Motor neuron (in vitro differentiated cells): Measurements from ENCODE around the gene BANF2. TPM values are rescaled to one million over a fixed set of nuclear protein-coding genes. Genes with fewer than 3 reads are reported as not detected.

Experiments
- ATAC-seq, 8 experiments: fragments of 200-7000 bp; cut with Tn5 transposase; replicated peaks in 6 of 8; 2 replicates each; pipeline ENCODE4 v1.8.0; 2021; ENCODE audit warnings: mild to moderate bottlenecking in 8 of 8, moderate library complexity in 8 of 8
- H3K27ac ChIP-seq, 2 donors: fragments of 250-450 bp; sonication (Bioruptor Pico); 2 replicates each; pipeline ENCODE4 v1.9.0; 2021; ENCODE audit warnings: antibody characterized with exemption in 2 of 2, mild to moderate bottlenecking in 2 of 2, moderate library complexity in 1 of 2
- H3K4me1 ChIP-seq, 2 donors: fragments of 250-450 bp; sonication (Bioruptor Pico); replicated peaks in 1 of 2; 2 replicates each; pipeline ENCODE4 v1.6.1; 2021; ENCODE audit warnings: antibody characterized with exemption in 2 of 2, mild to moderate bottlenecking in 2 of 2, moderate library complexity in 1 of 2
- H3K4me3 ChIP-seq, 5 donors: fragments of 250-450 bp; sonication (Bioruptor Pico); 2 replicates each; pipeline ENCODE4 v1.9.0; 2021; ENCODE audit warnings: antibody characterized with exemption in 5 of 5, mild to moderate bottlenecking in 5 of 5, moderate library complexity in 4 of 5
- WGBS, 10 experiments: fragments of 450-650 bp; shearing (Covaris generic); methylation state at CpG; one replicate each; pipeline ENCODE4 v1.0.0; 2022; 5-methylcytosine and 5-hydroxymethylcytosine counted together
- in situ Hi-C, 9 experiments: fragments of 400-800 bp; cut with MboI; loops; one replicate each; pipeline ENCODE4 v1.15.0; 2021; ENCODE audit warnings: low sequenced_read_pairs in 9 of 9, low pct_unique_long_range_greater_than_20kb in 2 of 9; ENCODE audit not compliant: unreplicated experiment in 9 of 9
- total RNA-seq, 8 experiments: library from RNA; unstranded; fragments of 300-600 nt; gene quantifications; 2 replicates each; pipeline versions ENCODE4 v1.2.3 to v1.2.4, GENCODE V29; 2022

The BANF2 gene
- total RNA-seq, 8 experiments from 2014 or later, result not detected

GRCh38 chr20:17753516-17753915 lies 53.8 kb downstream of the BANF2 start:
- Histone ChIP-seq H3K4me1 (no peaks in the 10 kb centered on the region), H3K4me3 (no peak overlapping the region), H3K27ac (no peak overlapping the region)
- 0 to 100% (median 70%) methylated on average over 1 to 4 of the region's 4 CpGs; no CpG with 5 or more reads in 1 of the 10 experiments for WGBS, 10 experiments
- peak in 3 of 8 experiments; percentile 20 to 83 (median 65) for ATAC-seq
- in situ Hi-C loops, result no loop called here

- in situ Hi-C loops, result no loop called here
- Histone ChIP-seq H3K4me3 (no peak overlapping the region), H3K27ac (no peak overlapping the region), H3K4me1 (no peaks in the 10 kb centered on the region)
- 55 to 100% (median 70%) methylated on average over 1 to 5 of the region's 6 CpGs; no CpG with 5 or more reads in 1 of the 10 experiments for WGBS, 10 experiments
- ATAC-seq, result no peak
These were observed 56.8 kb downstream of the BANF2 start for GRCh38 chr20:17756529-17756928.

- Histone ChIP-seq H3K27ac (no peak overlapping the region), H3K4me1 (no peaks in the 10 kb centered on the region), H3K4me3 (no peak overlapping the region)
- WGBS, 10 experiments, result 29 to 100% (median 87%) methylated on average over 1 to 2 of the region's 2 CpGs; no CpG with 5 or more reads in 4 of the 10 experiments
- ATAC-seq, result no peak
- in situ Hi-C loops, result no loop called here
These were observed 57.7 kb downstream of the BANF2 start for GRCh38 chr20:17757496-17757895.

GRCh38 chr20:17758010-17758409 lies 58.2 kb downstream of the BANF2 start:
- in situ Hi-C loops, result no loop called here
- no peak for ATAC-seq
- no peak overlapping the region for H3K27ac ChIP-seq
- no peak overlapping the region for H3K4me3 ChIP-seq
- 47 to 88% (median 79%) methylated on average over 1 to 3 of the region's 3 CpGs; no CpG with 5 or more reads in 2 of the 10 experiments for WGBS, 10 experiments
- no peaks in the 10 kb centered on the region for H3K4me1 ChIP-seq

GRCh38 chr20:17758512-17758911 lies 58.7 kb downstream of the BANF2 start:
- ATAC-seq, result no peak
- in situ Hi-C loops, result no loop called here
- no peak overlapping the region for H3K4me3 ChIP-seq
- 45 to 100% (median 88%) methylated on average over 1 of the region's 1 CpG; no CpG with 5 or more reads in 5 of the 10 experiments for WGBS, 10 experiments
- no peaks in the 10 kb centered on the region for H3K4me1 ChIP-seq
- H3K27ac ChIP-seq, result no peak overlapping the region

- in situ Hi-C loops, result no loop called here
- Histone ChIP-seq H3K4me1 (no peaks in the 10 kb centered on the region), H3K4me3 (no peak overlapping the region), H3K27ac (no peak overlapping the region)
- peak in 3 of 8 experiments; percentile 85 to 93 (median 90) for ATAC-seq
- WGBS, 10 experiments, result 13 to 90% (median 71%) methylated on average over 1 of the region's 1 CpG; no CpG with 5 or more reads in 3 of the 10 experiments
These were observed 59.7 kb downstream of the BANF2 start for GRCh38 chr20:17759449-17759848.

GRCh38 chr20:17761604-17762003 lies 61.8 kb downstream of the BANF2 start:
- no CpG with 5 or more reads among the region's 3 CpGs for WGBS, 10 experiments
- Histone ChIP-seq H3K27ac (no peak overlapping the region), H3K4me1 (no peaks in the 10 kb centered on the region), H3K4me3 (no peak overlapping the region)
- in situ Hi-C loops, result no loop called here
- peak in 1 of 8 experiments; percentile 48 for ATAC-seq

GRCh38 chr20:17762243-17762872 lies 62.6 kb downstream of the BANF2 start:
- in situ Hi-C loops, result no loop called here
- 60 to 100% (median 87%) methylated on average over 1 to 7 of the region's 7 CpGs; no CpG with 5 or more reads in 1 of the 10 experiments for WGBS, 10 experiments
- H3K4me1 ChIP-seq, result no peaks in the 10 kb centered on the region
- H3K4me3 ChIP-seq, result no peak overlapping the region
- H3K27ac ChIP-seq, result no peak overlapping the region
- no peak for ATAC-seq

GRCh38 chr20:17762873-17763557 lies 63.2 kb downstream of the BANF2 start:
- WGBS, 10 experiments, result 60 to 90% (median 82%) methylated on average over 3 to 6 of the region's 6 CpGs

GRCh38 chr20:17765017-17765416 lies 65.3 kb downstream of the BANF2 start:
- no peak overlapping the region for H3K4me3 ChIP-seq
- ATAC-seq, result no peak
- H3K27ac ChIP-seq, result no peak overlapping the region
- WGBS, 10 experiments, result 67 to 100% (median 89%) methylated on average over 1 to 3 of the region's 4 CpGs; no CpG with 5 or more reads in 6 of the 10 experiments
- no peaks in the 10 kb centered on the region for H3K4me1 ChIP-seq
- in situ Hi-C loops, result no loop called here

More at GRCh38 chr20:17762873-17763557, 63.2 kb downstream of the BANF2 start:
- ATAC-seq, result no peak
- Histone ChIP-seq H3K4me3 (no peak overlapping the region), H3K4me1 (no peaks in the 10 kb centered on the region), H3K27ac (no peak overlapping the region)
- in situ Hi-C loops, result no loop called here

- 69 to 100% (median 79%) methylated on average over 1 to 5 of the region's 7 CpGs; no CpG with 5 or more reads in 3 of the 10 experiments for WGBS, 10 experiments
- Histone ChIP-seq H3K4me3 (no peak overlapping the region), H3K27ac (no peak overlapping the region), H3K4me1 (no peaks in the 10 kb centered on the region)
- ATAC-seq, result no peak
- in situ Hi-C loops, result no loop called here
These were observed 65.8 kb downstream of the BANF2 start for GRCh38 chr20:17765584-17765983.

- 20 to 100% (median 31%) methylated on average over 1 to 3 of the region's 3 CpGs; no CpG with 5 or more reads in 3 of the 10 experiments for WGBS, 10 experiments
- H3K4me3 ChIP-seq, result no peak overlapping the region
- ATAC-seq, result no peak
- in situ Hi-C loops, result no loop called here
- H3K27ac ChIP-seq, result no peak overlapping the region
- no peaks in the 10 kb centered on the region for H3K4me1 ChIP-seq
These were observed 66.5 kb downstream of the BANF2 start for GRCh38 chr20:17766226-17766625.

GRCh38 chr20:17767624-17768023 lies 67.9 kb downstream of the BANF2 start:
- WGBS, 10 experiments, result 60 to 86% methylated on average over 1 of the region's 2 CpGs; no CpG with 5 or more reads in 8 of the 10 experiments
- no peak for ATAC-seq

More at GRCh38 chr20:17767624-17768023, 67.9 kb downstream of the BANF2 start:
- Histone ChIP-seq H3K27ac (no peak overlapping the region), H3K4me3 (no peak overlapping the region), H3K4me1 (no peaks in the 10 kb centered on the region)
- in situ Hi-C loops, result no loop called here
